ENCODE results near the gene PRR16.

The PRR16 gene

DNA sequence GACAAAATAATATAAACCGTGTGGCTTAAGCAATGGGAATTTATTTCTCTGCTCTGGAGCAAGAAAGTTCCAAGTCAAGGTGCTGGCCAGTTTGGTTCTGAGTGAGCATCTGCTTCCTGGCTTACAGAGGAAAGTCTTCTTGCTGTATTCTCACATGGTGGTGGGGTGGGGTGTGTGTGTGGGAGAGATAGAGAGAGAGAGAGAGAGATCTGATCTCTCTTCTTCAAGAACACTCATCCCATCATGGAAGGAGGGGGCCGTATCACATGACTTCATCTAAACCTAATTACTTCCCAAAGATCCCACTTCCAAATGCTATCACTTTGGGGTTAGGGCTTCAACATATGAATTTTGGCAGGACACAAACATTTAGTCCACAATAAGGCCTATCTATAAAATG lies 91.2 kb downstream of the PRR16 start:
- H3K27ac ChIP-seq: no peak overlapping the region
- DNase-seq (ENCODE audit: low read depth, low spot score): no peak

DNA sequence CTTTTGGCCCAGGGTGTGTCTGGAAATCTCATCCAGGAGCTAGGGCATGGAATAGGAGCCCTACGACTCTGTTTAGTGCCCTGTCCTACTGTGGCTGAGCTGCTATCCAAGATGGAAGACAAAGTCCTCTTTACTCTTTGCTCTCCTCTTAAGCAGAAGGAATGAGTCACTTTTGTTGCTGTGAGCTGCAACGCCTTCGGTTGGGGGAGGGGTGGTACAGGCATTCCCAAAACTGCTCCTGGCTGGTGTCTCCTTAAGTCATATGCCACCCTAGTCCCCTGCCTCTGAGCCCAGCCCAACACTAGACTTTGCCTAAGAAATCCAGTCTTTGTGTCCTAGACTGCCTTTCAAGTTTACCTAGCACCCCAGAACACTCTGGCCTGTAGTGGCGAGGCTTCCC lies 99.9 kb downstream of the PRR16 start:
- no peak overlapping the region for H3K27ac ChIP-seq
- no peak for DNase-seq (ENCODE audit: low read depth, low spot score)

DNA sequence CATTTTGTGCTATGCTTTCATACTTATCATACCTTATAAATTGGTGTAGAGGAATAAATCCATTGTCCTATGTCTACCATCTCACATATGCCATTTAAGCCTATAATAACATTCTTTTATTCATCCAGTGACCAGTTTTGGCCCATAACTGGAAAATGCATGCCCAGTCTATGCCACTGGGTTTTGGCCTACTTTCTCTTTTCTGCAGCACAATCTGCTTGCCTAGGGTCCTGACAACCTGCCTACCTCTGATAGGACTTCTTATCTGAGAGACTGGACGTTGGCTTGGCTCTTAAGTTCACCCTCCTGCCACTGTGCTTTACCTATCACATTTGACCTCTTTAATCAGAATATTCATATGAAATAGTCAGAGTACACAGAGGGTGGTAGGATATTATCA lies 103.0 kb downstream of the PRR16 start:
- no peak for DNase-seq (ENCODE audit: low read depth, low spot score)
- H3K27ac ChIP-seq: no peak overlapping the region

DNA sequence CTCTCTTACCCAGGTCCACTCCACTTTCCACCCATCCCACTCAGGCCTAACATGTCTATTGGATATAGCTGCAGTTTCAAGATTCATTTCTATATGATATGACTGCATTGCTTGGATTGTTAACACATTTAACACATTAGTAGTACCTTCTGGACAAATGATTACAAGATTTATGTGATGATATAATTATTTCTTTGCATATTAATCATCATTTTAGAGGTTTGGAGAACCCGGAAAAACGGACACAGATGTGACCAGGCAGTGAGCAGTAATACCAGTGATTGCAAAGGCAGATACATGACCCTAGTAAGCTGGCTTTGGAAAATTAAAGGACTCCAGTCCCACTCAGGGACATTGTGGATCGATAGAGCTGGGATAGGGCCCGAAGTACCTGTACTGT lies 103.8 kb downstream of the PRR16 start:
- no peak overlapping the region for H3K27ac ChIP-seq

DNA sequence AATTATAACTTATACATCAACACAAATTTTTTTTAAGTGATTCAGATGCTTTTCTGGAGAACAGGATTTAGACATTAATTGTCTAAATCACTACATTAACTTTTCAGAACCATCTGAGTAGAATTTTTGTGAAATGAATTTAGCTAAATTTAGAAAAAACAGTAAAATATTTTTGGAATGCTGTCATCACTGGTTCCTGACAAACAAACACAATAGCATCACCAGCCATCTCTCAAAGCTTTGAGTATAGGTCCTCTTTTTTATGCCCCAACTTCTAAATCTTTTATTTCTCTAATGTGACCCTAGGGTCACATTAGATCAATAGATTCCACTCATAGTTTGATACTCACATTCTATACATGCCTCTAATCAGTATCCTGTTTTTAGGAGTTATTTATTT lies 104.6 kb downstream of the PRR16 start:
- no peak for DNase-seq (ENCODE audit: low read depth, low spot score)
- no peak overlapping the region for H3K27ac ChIP-seq

More for the DNA sequence above, 103.8 kb downstream of the PRR16 start:
- no peak for DNase-seq (ENCODE audit: low read depth, low spot score)

DNA sequence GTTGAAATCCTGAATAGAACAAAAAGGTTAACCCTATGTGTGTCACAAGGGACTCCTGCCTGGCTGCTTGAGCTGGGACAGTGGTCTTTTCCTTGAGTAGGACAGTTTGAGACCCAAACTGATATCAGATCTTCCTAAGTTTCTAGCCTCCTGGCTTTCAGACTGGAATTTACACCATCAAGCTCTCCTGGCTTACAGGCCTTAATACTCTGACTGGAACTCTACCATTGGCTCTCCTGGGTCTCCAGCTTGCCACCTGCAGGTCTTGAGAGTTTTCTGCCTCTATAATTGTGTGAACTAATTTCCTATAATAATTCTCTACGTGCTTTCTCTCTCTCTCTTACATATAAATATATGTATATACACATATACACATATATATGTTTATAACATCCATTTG lies 112.5 kb downstream of the PRR16 start:
- no peak overlapping the region for H3K27ac ChIP-seq
- DNase-seq (ENCODE audit: low read depth, low spot score): no peak

GRCh38 chr5:120582635-120583034 lies 118.5 kb downstream of the PRR16 start:
- no peak for DNase-seq (ENCODE audit: low read depth, low spot score)

GRCh38 chr5:120586646-120587045 lies 122.5 kb downstream of the PRR16 start:
- no peak overlapping the region for H3K27ac ChIP-seq

More at GRCh38 chr5:120582635-120583034, 118.5 kb downstream of the PRR16 start:
- H3K27ac ChIP-seq: no peak overlapping the region

DNA sequence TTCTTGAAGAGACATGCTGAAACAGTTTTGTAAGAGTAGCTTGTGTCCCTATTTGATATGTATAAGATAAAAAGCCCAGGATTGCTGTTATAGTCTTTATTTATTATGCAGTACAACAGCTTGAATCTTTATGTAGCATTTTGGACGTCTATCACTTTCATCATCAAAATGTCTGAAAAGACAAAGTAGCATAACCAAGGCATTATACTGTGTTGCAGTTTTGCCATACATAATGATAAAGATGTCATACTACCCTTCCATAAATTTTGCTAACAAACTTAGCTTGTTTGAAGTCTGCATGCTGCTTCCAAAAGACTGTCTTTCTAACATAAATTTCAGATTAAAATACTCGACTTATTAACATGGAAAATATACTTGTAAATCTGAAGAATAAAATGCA lies 127.8 kb downstream of the PRR16 start:
- no peak for DNase-seq (ENCODE audit: low read depth, low spot score)
- H3K27ac ChIP-seq: no peak overlapping the region

More at GRCh38 chr5:120586646-120587045, 122.5 kb downstream of the PRR16 start:
- no peak for DNase-seq (ENCODE audit: low read depth, low spot score)

- peak; percentile 50 for DNase-seq (ENCODE audit: low read depth, low spot score)
- peak overlapping the region; percentile 80 for H3K27ac ChIP-seq
These were observed 135.5 kb downstream of the PRR16 start for GRCh38 chr5:120599576-120599975.

- peak overlapping the region; percentile 80 for H3K27ac ChIP-seq
- DNase-seq (ENCODE audit: low read depth, low spot score): no peak
These were observed 136.5 kb downstream of the PRR16 start for GRCh38 chr5:120600639-120601038.

DNA sequence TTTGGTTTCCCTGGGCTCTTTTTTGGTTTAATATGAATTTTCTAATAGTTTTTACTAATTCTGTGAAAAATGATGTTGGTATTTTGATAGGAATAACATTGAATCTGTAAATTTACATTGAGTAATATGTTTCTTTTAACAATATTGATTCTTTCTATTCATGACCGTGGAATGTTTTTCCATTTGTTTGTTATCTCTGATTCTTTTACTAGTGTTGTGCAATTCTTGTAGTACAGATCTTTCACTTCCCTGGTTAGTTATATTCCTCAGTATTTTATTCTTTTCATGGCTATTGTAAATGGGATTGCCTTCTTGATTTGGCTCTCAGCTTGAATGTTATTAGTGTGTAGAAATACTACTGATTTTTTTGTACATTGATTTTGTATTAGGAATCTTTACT lies 137.9 kb downstream of the PRR16 start:
- DNase-seq (ENCODE audit: low read depth, low spot score): no peak

GRCh38 chr5:120604884-120605283 lies 140.8 kb downstream of the PRR16 start:
- peak overlapping the region; percentile 76 for H3K27ac ChIP-seq
- peak; percentile 46 for DNase-seq (ENCODE audit: low read depth, low spot score)

More for the DNA sequence above, 137.9 kb downstream of the PRR16 start:
- H3K27ac ChIP-seq: peak overlapping the region; percentile 80

- DNase-seq (ENCODE audit: low read depth, low spot score): no peak
- H3K27ac ChIP-seq: peak overlapping the region; percentile 76
These were observed 141.4 kb downstream of the PRR16 start for GRCh38 chr5:120605325-120606079.

- no peak overlapping the region for H3K27ac ChIP-seq
- DNase-seq (ENCODE audit: low read depth, low spot score): no peak
These were observed 145.5 kb downstream of the PRR16 start for GRCh38 chr5:120609570-120609969.

GRCh38 chr5:120610145-120610544 lies 146.0 kb downstream of the PRR16 start:
- no peak overlapping the region for H3K27ac ChIP-seq
- no peak for DNase-seq (ENCODE audit: low read depth, low spot score)

DNA sequence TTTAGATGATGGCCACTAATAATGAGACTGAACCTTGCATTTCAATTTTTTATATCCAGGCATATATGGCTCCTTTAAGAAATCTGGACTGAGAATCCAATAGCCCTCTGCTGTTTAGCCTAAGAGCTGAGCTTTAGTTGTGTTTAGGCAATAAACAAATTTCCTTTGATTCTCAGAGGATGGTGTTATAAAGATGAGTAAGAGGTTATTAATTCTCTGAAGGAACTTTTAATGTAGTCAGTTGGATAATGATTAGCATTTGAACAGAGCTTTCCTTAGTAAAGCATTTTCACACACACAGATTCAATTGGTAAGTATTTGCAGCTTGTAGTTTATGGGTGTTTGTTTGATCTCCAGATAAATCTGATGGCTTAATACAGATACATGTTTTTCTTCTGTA lies 149.6 kb downstream of the PRR16 start:
- peak overlapping the region; percentile 62 for H3K27ac ChIP-seq
- DNase-seq (ENCODE audit: low read depth, low spot score): no peak

- DNase-seq (ENCODE audit: low read depth, low spot score): no peak
- peak overlapping the region; percentile 62 for H3K27ac ChIP-seq
These were observed 150.6 kb downstream of the PRR16 start for GRCh38 chr5:120614531-120615180.

DNA sequence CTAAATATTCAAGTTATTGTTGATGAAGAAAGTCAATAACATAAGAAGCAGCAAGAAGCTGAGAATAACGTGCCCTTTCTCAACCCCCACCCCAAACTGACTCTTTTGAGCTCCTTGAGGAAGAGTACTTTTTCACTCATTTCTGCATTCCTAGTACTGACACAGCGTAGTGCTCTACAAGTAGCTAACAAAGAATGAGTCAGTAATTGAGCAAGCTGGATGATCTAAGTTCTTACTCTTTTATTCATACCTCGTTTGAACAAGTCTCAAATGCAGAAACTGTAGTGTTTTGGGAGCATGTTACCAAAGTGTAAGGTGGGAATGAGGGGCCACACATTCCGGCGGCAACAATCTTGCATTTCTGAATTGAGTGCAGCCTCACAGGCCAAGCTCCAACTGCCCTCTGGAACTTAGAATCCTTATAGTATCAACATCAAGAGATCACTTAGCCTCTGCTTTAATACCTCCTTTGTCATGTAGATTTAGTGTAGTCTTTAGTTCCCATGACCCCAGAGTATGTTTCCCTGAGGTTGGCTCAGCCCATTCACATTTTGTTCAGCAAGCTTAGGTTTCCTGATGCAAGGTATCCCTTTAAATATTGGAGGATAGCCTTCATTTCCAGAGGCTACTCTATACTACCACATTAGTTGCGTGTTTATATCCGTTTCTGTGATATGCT lies 152.0 kb downstream of the PRR16 start:
- peak; percentile 39 for DNase-seq (ENCODE audit: low read depth, low spot score)
- H3K27ac ChIP-seq: peak overlapping the region; percentile 62

DNA sequence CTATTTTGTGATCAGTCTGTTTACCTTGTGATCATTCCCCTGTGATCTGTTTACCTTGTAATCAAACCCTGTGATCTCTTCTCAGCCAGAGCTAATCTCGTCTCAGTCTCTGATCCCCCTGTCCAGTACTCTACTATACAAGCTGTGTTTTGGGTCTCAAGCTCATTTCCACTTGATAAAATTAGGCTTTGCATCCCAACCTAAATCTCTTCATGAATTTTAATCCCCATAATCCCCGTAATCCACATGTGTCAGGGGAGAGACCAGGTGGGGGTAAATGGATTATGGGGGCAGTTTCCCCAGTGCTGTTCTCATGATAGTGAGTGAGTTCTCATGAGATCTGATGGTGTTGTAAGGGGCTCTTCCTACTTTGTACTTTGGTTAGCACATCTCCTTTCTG lies 157.2 kb downstream of the PRR16 start:
- H3K27ac ChIP-seq: no peak overlapping the region
- DNase-seq (ENCODE audit: low read depth, low spot score): no peak

GRCh38 chr5:120624021-120624563 lies 160.0 kb downstream of the PRR16 start:
- DNase-seq (ENCODE audit: low read depth, low spot score): no peak
- H3K27ac ChIP-seq: no peak overlapping the region
